HepG2 (cell line): Measurements from ENCODE around the gene PUM1. TPM values are rescaled to one million over a fixed set of nuclear protein-coding genes. Genes with fewer than 3 reads are reported as not detected.

ENCODE experiments used
- ATAC-seq: fragments of 200-7000 bp; cut with Tn5 transposase; 3 replicates; pipeline ENCODE4 v1.9.1; 2020; ENCODE audit warnings: mild to moderate bottlenecking, moderate library complexity
- BruUV-seq: library from RNA; stranded (reverse); fragments of 400-500 nt; replicated peaks from 2 replicates; lab custom pipeline; 2021; lab: Mats Ljungman, UMichigan
- CTCF ChIA-PET: fragments of 300-600 bp; formaldehyde crosslinking; extraction: SDS; loops from one replicate; lab custom pipeline; 2021; ENCODE audit warnings: low total read pairs, inconsistent platforms, low intra/inter-chr PET ratio; lab: Yijun Ruan, JAX
- POLR2A ChIA-PET: fragments of 350-600 bp; sonication (Branson Sonifier 250); formaldehyde crosslinking; loops from one replicate; lab custom pipeline; 2020; ENCODE audit warnings: antibody characterized with exemption, inconsistent platforms; lab: Yijun Ruan, JAX
- DNase-seq: peaks from one replicate; pipeline ENCODE4 v3.0.0-alpha.2; 2015; ENCODE audit warnings: low spot score
- FAIRE-seq: peaks from 3 replicates; lab custom pipeline; 2011; peaks lifted over from hg19 to GRCh38; lab: Jason Lieb, UNC
- H2AFZ ChIP-seq: one replicate; pipeline ENCODE4 v1.6.1; 2011; ENCODE audit warnings: low read length, inconsistent platforms
- H3K27ac ChIP-seq: fragments of 300-600 bp; 3 replicates; pipeline ENCODE4 v1.8.0; 2011; ENCODE audit warnings: mixed run types, mild to moderate bottlenecking, mixed read lengths, low read length, inconsistent platforms; ENCODE audit not compliant: insufficient read depth; ENCODE audit errors: extremely low read length
- H3K27me3 ChIP-seq, 2 experiments: fragments of 200-600 bp in 1 of 2; 2 replicates in 1 of 2; 3 replicates in 1 of 2; pipeline versions ENCODE4 v1.6.0 to v1.8.0; 2011; ENCODE audit warnings: low read length in 2 of 2, mild to moderate bottlenecking in 2 of 2, moderate library complexity in 2 of 2, inconsistent platforms in 1 of 2; ENCODE audit not compliant: insufficient read depth in 2 of 2, control insufficient read depth in 1 of 2
- H3K36me3 ChIP-seq, 2 experiments: fragments of 200-600 bp in 1 of 2; replicated peaks in 1 of 2; 2 replicates in 1 of 2; 3 replicates in 1 of 2; pipeline versions ENCODE4 v1.5.1 to v1.8.0; 2011; ENCODE audit warnings: low read length in 2 of 2, inconsistent platforms in 1 of 2; ENCODE audit not compliant: insufficient read depth in 2 of 2, control insufficient read depth in 1 of 2
- H3K4me1 ChIP-seq: 2 replicates; pipeline ENCODE4 v1.5.1; 2012; ENCODE audit warnings: low read length, inconsistent platforms; ENCODE audit not compliant: insufficient read depth
- H3K4me2 ChIP-seq: 2 replicates; pipeline ENCODE4 v1.6.0; 2011; ENCODE audit warnings: low read depth, low read length, inconsistent platforms
- H3K4me3 ChIP-seq, 3 experiments: fragments of 200-600 bp in 1 of 3; sonication (generic), shearing (Covaris generic) in 1 of 3; replicated peaks in 1 of 3; 2 replicates each; pipeline ENCODE4 v1.5.1; 2011 to 2016; ENCODE audit warnings: low read length in 3 of 3, inconsistent platforms in 2 of 3, low read depth in 2 of 3, mild to moderate bottlenecking in 2 of 3, control low read depth in 1 of 3, mixed read lengths in 1 of 3; ENCODE audit not compliant: insufficient read depth in 1 of 3
- H3K79me2 ChIP-seq: one replicate; pipeline ENCODE4 v1.6.1; 2011; ENCODE audit warnings: low read length, inconsistent platforms; ENCODE audit not compliant: insufficient read depth
- H3K9ac ChIP-seq: 2 replicates; pipeline ENCODE4 v1.6.0; 2011; ENCODE audit warnings: mild to moderate bottlenecking, low read depth, low read length, inconsistent platforms; ENCODE audit not compliant: insufficient read depth
- H3K9me3 ChIP-seq: 2 replicates; pipeline ENCODE4 v1.5.1; 2012; ENCODE audit warnings: mild to moderate bottlenecking, low read length
- H4K20me1 ChIP-seq: 2 replicates; pipeline ENCODE4 v1.6.0; 2011; ENCODE audit warnings: inconsistent platforms, mild to moderate bottlenecking, low read length, moderate library complexity; ENCODE audit not compliant: insufficient read depth
- CHCHD3 ChIP-seq: sonication (generic); formaldehyde crosslinking; IDR thresholded peaks from 2 replicates; pipeline ENCODE4 v1.8.0; 2022; ENCODE audit warnings: mild to moderate bottlenecking, missing genetic modification reagents, moderate library complexity
- SIN3B ChIP-seq: fragments of 150-350 bp; IDR thresholded peaks from 2 replicates; pipeline ENCODE4 v1.6.1; 2014; ENCODE audit warnings: low read length
- THRA ChIP-seq: sonication (generic); formaldehyde crosslinking; IDR thresholded peaks from 2 replicates; pipeline ENCODE4 v1.4.0; 2020; ENCODE audit warnings: missing genetic modification reagents, borderline replicate concordance
- ZBED4 ChIP-seq: sonication (generic); formaldehyde crosslinking; IDR thresholded peaks from 2 replicates; pipeline ENCODE4 v1.4.0; 2020; ENCODE audit warnings: missing genetic modification reagents, borderline replicate concordance
- ZMYM4 ChIP-seq: sonication (generic); formaldehyde crosslinking; IDR thresholded peaks from 2 replicates; pipeline ENCODE4 v1.8.1; 2023; ENCODE audit warnings: mild to moderate bottlenecking, missing genetic modification reagents
- ZNF280D ChIP-seq: sonication (generic); formaldehyde crosslinking; IDR thresholded peaks from 2 replicates; pipeline ENCODE4 v1.5.1; 2020; ENCODE audit warnings: mild to moderate bottlenecking, missing genetic modification reagents
- ZNF337 ChIP-seq: sonication (generic); formaldehyde crosslinking; IDR thresholded peaks from 2 replicates; pipeline ENCODE4 v1.5.1; 2020; ENCODE audit warnings: missing genetic modification reagents, low read depth, mild to moderate bottlenecking, borderline replicate concordance
- ZNF572 ChIP-seq: sonication (generic); formaldehyde crosslinking; IDR thresholded peaks from 2 replicates; pipeline ENCODE4 v1.5.1; 2020; ENCODE audit warnings: mild to moderate bottlenecking, missing genetic modification reagents
- ZNF710 ChIP-seq: sonication (generic); formaldehyde crosslinking; IDR thresholded peaks from 2 replicates; pipeline ENCODE4 v1.5.0; 2020; ENCODE audit warnings: mild to moderate bottlenecking, missing genetic modification reagents, borderline replicate concordance
- ZNF768 ChIP-seq: sonication (generic); formaldehyde crosslinking; IDR thresholded peaks from 2 replicates; pipeline ENCODE4 v1.4.0; 2020; ENCODE audit warnings: missing genetic modification reagents
- ZNF776 ChIP-seq: sonication (generic); formaldehyde crosslinking; IDR thresholded peaks from 2 replicates; pipeline ENCODE4 v1.4.0; 2020; ENCODE audit warnings: mild to moderate bottlenecking, missing genetic modification reagents
- WGBS: methylation state at CpG from one replicate; pipeline ENCODE4 v1.1.6; 2017; ENCODE audit warnings: low lambda C conversion rate; 5-methylcytosine and 5-hydroxymethylcytosine counted together
- in situ Hi-C: cut with HindIII; loops from 2 replicates; pipeline ENCODE4 v1.10.0; 2017; ENCODE audit warnings: low pct_unique_long_range_greater_than_20kb; ENCODE audit not compliant: extremely low pct_ligation_motif_present
- intact Hi-C: fragments of 100-400 bp; cut with micrococcal nuclease; formaldehyde crosslinking; loops from one replicate; pipeline ENCODE4 v1.10.0; 2022; ENCODE audit not compliant: unreplicated experiment
- polyA plus RNA-seq, 8 experiments: library from polyadenylated mRNA; depleted of rRNA in 3 of 8; stranded (reverse) in 7 of 8; unstranded in 1 of 8; fragments of >200 nt; fragmentation: Illumina TruSeq in 4 of 8; extraction: Trizol in 4 of 8; gene quantifications; 2 replicates each; pipeline versions ENCODE4 v1.2.1 to v1.2.3, GENCODE V29; 2011 to 2016; ENCODE audit warnings: low read depth in 4 of 8, missing spikeins in 1 of 8, mixed read lengths in 1 of 8; ENCODE audit not compliant: insufficient read depth in 1 of 8
- total RNA-seq, 5 experiments: library from RNA; depleted of rRNA; stranded (reverse); fragments of >200 nt; fragmentation: Illumina TruSeq; extraction: Trizol; gene quantifications; 2 replicates each; pipeline ENCODE4 v1.2.3, GENCODE V29; 2016; ENCODE audit warnings: low read depth in 1 of 5

PUM1 gene
- total and polyA plus RNA-seq, 2 of the 13 experiments (the other 11 are each of a cell fraction or from before 2014, with no cell fraction given): 64.7 to 91.0 TPM

- TF ChIP-seq ZMYM4 (CRISPR knock-in tag) (no peak), ZNF776 (CRISPR knock-in tag) (no peak), SIN3B (no peak), ZNF337 (CRISPR knock-in tag) (no peak)
These were observed 80.5 kb downstream of the PUM1 start (continued) for GRCh38 chr1:30984991-30985503.

- Histone ChIP-seq H3K79me2 (peaks cover 82% of the 10 kb centered on the region), H3K36me3 (peaks cover 13 to 70% of the 10 kb centered on the region in 2 experiments), H3K9me3 (no peaks in the 10 kb centered on the region), H2AFZ (no peak overlapping the region), H3K4me3 (no peak overlapping the region), H3K4me2 (no peak overlapping the region), H3K4me1 (peaks cover 13% of the 10 kb centered on the region), H3K27ac (no peak overlapping the region), H3K9ac (no peak overlapping the region), H4K20me1 (peaks cover 86% of the 10 kb centered on the region), H3K27me3 (no peaks in the 10 kb centered on the region)
- ChIA-PET CTCF (no interaction called here), POLR2A (no interaction called here)
- in situ Hi-C loops: no loop called here
- ATAC-seq: no peak
- intact Hi-C loops: no loop called here
- 96% methylated on average over 4 of the region's 4 CpGs for WGBS
- no TSS peak for BruUV-seq
- DNase-seq: no peak
- no peak for FAIRE-seq
- TF ChIP-seq ZNF572 (CRISPR knock-in tag) (no peak), ZNF768 (CRISPR knock-in tag) (no peak), ZNF710 (no peak), CHCHD3 (CRISPR knock-in tag) (no peak), ZBED4 (CRISPR knock-in tag) (no peak), THRA (CRISPR knock-in tag) (no peak), ZNF280D (CRISPR knock-in tag) (no peak)
These were observed 81.2 kb downstream of the PUM1 start for GRCh38 chr1:30984165-30984889.
